CD14-positive monocyte (primary cell): ENCODE measurements around the gene NME9. TPM values are rescaled to one million over a fixed set of nuclear protein-coding genes. Genes with fewer than 3 reads are reported as not detected.
A peak's percentile ranks its signal among the peaks of the same experiment; 100 is the strongest.

Source experiments
- DNase-seq, 3 donors: peaks; one replicate each; pipeline ENCODE4 v3.0.0-alpha.2; 2011 to 2022
- H2AFZ ChIP-seq: 2 replicates; pipeline ENCODE4 v1.6.0; 2012; ENCODE audit warnings: mild to moderate bottlenecking, low read depth, low read length, inconsistent platforms; ENCODE audit not compliant: insufficient read depth, poor library complexity, severe bottlenecking
- H3K27ac ChIP-seq, 2 donors: 1 replicate in 1 of 2; 2 replicates in 1 of 2; pipeline ENCODE4 v1.5.1; 2012 to 2013; ENCODE audit warnings: low read length in 2 of 2, control low read depth in 1 of 2, inconsistent platforms in 1 of 2, low read depth in 1 of 2, mild to moderate bottlenecking in 1 of 2
- H3K27me3 ChIP-seq, 2 donors: one replicate each; pipeline versions ENCODE4 v1.6.0 to v1.6.1; 2011 to 2013; ENCODE audit warnings: low read length in 2 of 2; ENCODE audit not compliant: control insufficient read depth in 2 of 2, insufficient read depth in 2 of 2
- H3K36me3 ChIP-seq, 2 donors: replicated peaks in 1 of 2; 1 replicate in 1 of 2; 2 replicates in 1 of 2; pipeline versions ENCODE4 v1.5.1 to v1.6.1; 2012 to 2013; ENCODE audit warnings: low read length in 2 of 2, control low read depth in 1 of 2, inconsistent platforms in 1 of 2, mild to moderate bottlenecking in 1 of 2; ENCODE audit not compliant: insufficient read depth in 2 of 2, control insufficient read depth in 1 of 2
- H3K4me1 ChIP-seq, 2 donors: 1 replicate in 1 of 2; 2 replicates in 1 of 2; pipeline versions ENCODE4 v1.5.1 to v1.6.1; 2012 to 2013; ENCODE audit warnings: low read length in 2 of 2, control low read depth in 1 of 2, inconsistent platforms in 1 of 2, mild to moderate bottlenecking in 1 of 2, moderate library complexity in 1 of 2; ENCODE audit not compliant: insufficient read depth in 2 of 2, control insufficient read depth in 1 of 2
- H3K4me2 ChIP-seq: replicated peaks from 2 replicates; pipeline ENCODE3; 2012; ENCODE audit warnings: low read length, moderate library complexity, mild to moderate bottlenecking; ENCODE audit not compliant: poor library complexity, severe bottlenecking; ENCODE audit errors: extremely low read depth
- H3K4me3 ChIP-seq, 3 experiments: fragments of 200-600 bp in 1 of 3; sonication (generic) in 1 of 3; replicated peaks in 1 of 3; 1 replicate in 2 of 3; 2 replicates in 1 of 3; pipeline ENCODE4 v1.5.1; 2011 to 2013; ENCODE audit warnings: low read length in 3 of 3, mild to moderate bottlenecking in 3 of 3, control low read depth in 2 of 3, low read depth in 2 of 3, inconsistent platforms in 1 of 3, moderate library complexity in 1 of 3
- H3K79me2 ChIP-seq: 2 replicates; pipeline ENCODE4 v1.6.0; 2012; ENCODE audit warnings: mild to moderate bottlenecking, control low read depth, inconsistent platforms, low read length, moderate library complexity; ENCODE audit not compliant: insufficient read depth
- H3K9ac ChIP-seq: 2 replicates; pipeline ENCODE4 v1.6.0; 2017; ENCODE audit warnings: low read length, mild to moderate bottlenecking; ENCODE audit not compliant: insufficient read depth, poor library complexity, severe bottlenecking
- H3K9me3 ChIP-seq, 2 donors: replicated peaks in 1 of 2; 1 replicate in 1 of 2; 2 replicates in 1 of 2; pipeline versions ENCODE4 v1.5.1 to v1.6.1; 2012 to 2013; ENCODE audit warnings: low read length in 2 of 2, control low read depth in 1 of 2; ENCODE audit not compliant: control insufficient read depth in 1 of 2, insufficient read depth in 1 of 2
- H4K20me1 ChIP-seq: 2 replicates; pipeline ENCODE4 v1.6.0; 2012; ENCODE audit warnings: mild to moderate bottlenecking, low read length, control low read depth, moderate library complexity; ENCODE audit not compliant: insufficient read depth
- H3K27ac Mint-ChIP-seq, 7 donors: one replicate each; pipeline ENCODE4 v1.8.0; 2020; ENCODE audit warnings: mild to moderate bottlenecking in 7 of 7, mixed read lengths in 7 of 7, moderate library complexity in 6 of 7, inconsistent platforms in 2 of 7
- H3K27me3 Mint-ChIP-seq, 3 donors: one replicate each; pipeline ENCODE4 v1.8.0; 2021 to 2022; ENCODE audit warnings: low read depth in 3 of 3, mild to moderate bottlenecking in 3 of 3, mixed read lengths in 3 of 3, moderate library complexity in 3 of 3, inconsistent platforms in 1 of 3
- H3K36me3 Mint-ChIP-seq, 2 donors: one replicate each; pipeline ENCODE4 v1.8.0; 2020; ENCODE audit warnings: mixed read lengths in 2 of 2, inconsistent platforms in 1 of 2, mild to moderate bottlenecking in 1 of 2
- H3K4me1 Mint-ChIP-seq: one replicate; pipeline ENCODE4 v1.8.0; 2020; ENCODE audit warnings: mild to moderate bottlenecking, mixed read lengths
- H3K4me3 Mint-ChIP-seq, 2 donors: one replicate each; pipeline ENCODE4 v1.8.0; 2020; ENCODE audit warnings: mild to moderate bottlenecking in 2 of 2, mixed read lengths in 2 of 2, moderate library complexity in 1 of 2
- H3K9me3 Mint-ChIP-seq, 7 donors: one replicate each; pipeline ENCODE4 v1.8.0; 2020 to 2022; ENCODE audit warnings: mixed read lengths in 7 of 7, mild to moderate bottlenecking in 6 of 7, moderate library complexity in 6 of 7, inconsistent platforms in 2 of 7
- WGBS: methylation state at CpG from one replicate; pipeline ENCODE4 v1.1.5; 2013; ENCODE audit warnings: missing lambda C conversion rate; ENCODE audit not compliant: insufficient coverage; 5-methylcytosine and 5-hydroxymethylcytosine counted together
- intact Hi-C, 2 donors: fragments of 100-400 bp; cut with micrococcal nuclease; formaldehyde crosslinking; loops; one replicate each; pipeline versions ENCODE4 v1.15.0 to v1.15.1; 2023
- polyA minus RNA-seq: library from RNA; depleted of rRNA, polyadenylated mRNA; stranded (reverse); fragments of >200 nt; gene quantifications from 2 replicates; pipeline ENCODE4 v1.2.3, GENCODE V29; 2012
- polyA plus RNA-seq, 3 donors: library from polyadenylated mRNA; depleted of rRNA in 1 of 3; unstranded in 2 of 3; stranded (reverse) in 1 of 3; fragments of 300-500 nt in 2 of 3; fragments of >200 nt in 1 of 3; fragmentation: Illumina TruSeq in 2 of 3; gene quantifications; 1 replicate in 2 of 3; 2 replicates in 1 of 3; pipeline ENCODE4 v1.2.3, GENCODE V29; 2012 to 2021
- total RNA-seq, 12 experiments: library from RNA in 1 of 12; stranded (reverse) in 1 of 12; fragments of 120-200 nt in 1 of 12; gene quantifications; one replicate each; pipeline ENCODE4 v1.2.4 and lab custom pipeline; 2013 to 2026; ENCODE audit warnings: mixed read lengths in 6 of 12, inconsistent platforms in 1 of 12
- TF ChIP-seq, protein P1 (sequence below): fragments of 200-600 bp; IDR thresholded peaks from one replicate; pipeline ENCODE4 v1.8.0; 2022; ENCODE audit warnings: antibody characterized with exemption, mild to moderate bottlenecking

NME9 gene, protein sequence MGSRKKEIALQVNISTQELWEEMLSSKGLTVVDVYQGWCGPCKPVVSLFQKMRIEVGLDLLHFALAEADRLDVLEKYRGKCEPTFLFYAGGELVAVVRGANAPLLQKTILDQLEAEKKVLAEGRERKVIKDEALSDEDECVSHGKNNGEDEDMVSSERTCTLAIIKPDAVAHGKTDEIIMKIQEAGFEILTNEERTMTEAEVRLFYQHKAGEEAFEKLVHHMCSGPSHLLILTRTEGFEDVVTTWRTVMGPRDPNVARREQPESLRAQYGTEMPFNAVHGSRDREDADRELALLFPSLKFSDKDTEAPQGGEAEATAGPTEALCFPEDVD
- not detected for total RNA-seq (2013)
- under 1 TPM in 1 of 3 donors, not detected in 2; 0.04 TPM for polyA plus RNA-seq
- not detected in 2 replicates for polyA minus RNA-seq
- 0 to 2.8 (median 0.07) reads per million in 11 experiments for total RNA-seq (lab: John Stamatoyannopoulos, UW)

DNA sequence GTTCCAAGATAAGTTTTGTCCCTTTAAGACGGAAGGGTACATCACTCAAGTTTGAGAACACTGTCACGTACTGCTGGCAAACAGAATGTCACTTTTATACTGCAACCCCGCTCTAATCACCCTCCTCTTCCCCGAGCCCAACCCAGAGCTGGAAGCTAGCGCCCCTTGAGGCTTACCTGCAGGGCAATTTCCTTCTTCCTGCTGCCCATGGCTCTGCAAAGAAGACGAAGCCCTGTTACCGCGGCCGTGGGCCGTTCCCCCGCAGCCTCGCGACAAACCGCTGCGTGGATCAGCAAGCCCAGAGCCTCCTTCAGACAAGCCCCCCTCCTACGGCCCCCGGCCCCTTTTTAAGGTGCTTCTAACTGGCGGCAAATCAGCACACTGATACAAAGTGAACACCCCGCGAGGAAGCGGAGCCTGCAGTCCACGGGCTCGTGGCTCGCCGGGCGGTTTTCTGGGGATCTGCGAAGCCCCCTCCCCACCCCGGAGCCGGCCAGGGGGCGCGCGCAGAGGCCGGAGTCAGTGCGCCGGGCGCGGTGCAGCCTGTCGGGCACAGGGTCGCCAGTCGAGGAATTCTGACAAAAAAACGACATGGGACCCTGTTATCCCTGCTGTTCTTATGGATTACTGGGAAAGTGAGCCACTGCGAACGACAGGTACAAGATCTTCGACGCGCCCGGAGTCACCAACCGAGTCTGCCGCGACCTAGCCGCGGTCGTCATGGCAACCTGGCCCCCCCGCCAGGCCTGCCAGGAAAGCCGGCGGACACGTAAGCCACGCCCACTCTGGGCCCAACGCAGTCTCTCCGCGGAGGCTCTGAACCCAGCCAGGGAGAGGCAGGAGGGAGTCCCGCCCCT lies at the start of gene NME9:
Gene NME9, minus strand, starts transcription at position 725 of the 857 bp plus-strand sequence. Its CDS starts 516 bp downstream, at position 209.
- H4K20me1 ChIP-seq = no peaks in the 10 kb centered on the region

More for the DNA sequence above, at the start of gene NME9:
- WGBS = under 1% methylated on average over 61 of the region's 62 CpGs
- H3K9me3 Mint-ChIP-seq = no peaks in the 10 kb centered on the region
- peak within 1 kb of the TSS; percentile 88 for H3K4me2 ChIP-seq
- peak within 1 kb of the TSS; percentile 41 to 77 (median 42) for H3K4me3 ChIP-seq
- H3K9ac ChIP-seq = peak within 1 kb of the TSS; percentile 57
- peaks cover 15 to 17% of the 10 kb centered on the region in 2 donors for H3K4me1 ChIP-seq
- H3K36me3 ChIP-seq = no peaks in the 10 kb centered on the region
- no peaks in the 10 kb centered on the region for H3K36me3 Mint-ChIP-seq
- H3K9me3 ChIP-seq = no peaks in the 10 kb centered on the region
- peak within 1 kb of the TSS in 1 of 7 donors; percentile 84 for H3K27ac Mint-ChIP-seq
- no peak within 1 kb of the TSS for H3K27ac ChIP-seq
- peaks cover 17% of the 10 kb centered on the region for H3K4me1 Mint-ChIP-seq
- no peaks in the 10 kb centered on the region for H3K79me2 ChIP-seq
- intact Hi-C loops = no loop called here
- DNase-seq = peak; percentile 42 to 60 (median 48)
- peak within 1 kb of the TSS; percentile 83 for H2AFZ ChIP-seq
- H3K4me3 Mint-ChIP-seq = peak within 1 kb of the TSS; percentile 81 to 93
- peaks cover 11 to 33% (median 31%) of the 10 kb centered on the region in 3 donors for H3K27me3 Mint-ChIP-seq
- TF ChIP-seq, protein P1, sequence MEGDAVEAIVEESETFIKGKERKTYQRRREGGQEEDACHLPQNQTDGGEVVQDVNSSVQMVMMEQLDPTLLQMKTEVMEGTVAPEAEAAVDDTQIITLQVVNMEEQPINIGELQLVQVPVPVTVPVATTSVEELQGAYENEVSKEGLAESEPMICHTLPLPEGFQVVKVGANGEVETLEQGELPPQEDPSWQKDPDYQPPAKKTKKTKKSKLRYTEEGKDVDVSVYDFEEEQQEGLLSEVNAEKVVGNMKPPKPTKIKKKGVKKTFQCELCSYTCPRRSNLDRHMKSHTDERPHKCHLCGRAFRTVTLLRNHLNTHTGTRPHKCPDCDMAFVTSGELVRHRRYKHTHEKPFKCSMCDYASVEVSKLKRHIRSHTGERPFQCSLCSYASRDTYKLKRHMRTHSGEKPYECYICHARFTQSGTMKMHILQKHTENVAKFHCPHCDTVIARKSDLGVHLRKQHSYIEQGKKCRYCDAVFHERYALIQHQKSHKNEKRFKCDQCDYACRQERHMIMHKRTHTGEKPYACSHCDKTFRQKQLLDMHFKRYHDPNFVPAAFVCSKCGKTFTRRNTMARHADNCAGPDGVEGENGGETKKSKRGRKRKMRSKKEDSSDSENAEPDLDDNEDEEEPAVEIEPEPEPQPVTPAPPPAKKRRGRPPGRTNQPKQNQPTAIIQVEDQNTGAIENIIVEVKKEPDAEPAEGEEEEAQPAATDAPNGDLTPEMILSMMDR = peak; percentile 33
- H3K27me3 ChIP-seq = peaks cover 2 to 16% of the 10 kb centered on the region in 2 donors
